GM10248 (cell line): ENCODE results near the gene HMGCS2.

Source experiments
- CTCF ChIA-PET: fragments of 300-600 bp; sonication (Branson Sonifier 250); formaldehyde crosslinking; extraction: SDS; loops from one replicate; lab custom pipeline; 2021; ENCODE audit warnings: antibody characterized with exemption; lab: Yijun Ruan, JAX
- POLR2A ChIA-PET: fragments of 350-650 bp; sonication (Branson Sonifier 250); formaldehyde crosslinking; extraction: SDS; loops from one replicate; lab custom pipeline; 2020; ENCODE audit warnings: antibody characterized with exemption; lab: Yijun Ruan, JAX
- DNase-seq: peaks from one replicate; pipeline ENCODE4 v3.0.0; 2012; ENCODE audit errors: extremely low spot score
- TF ChIP-seq, protein P1 (sequence below): IDR thresholded peaks from 2 replicates; pipeline ENCODE4 v1.5.1; 2012; ENCODE audit warnings: mild to moderate bottlenecking, low read depth; ENCODE audit errors: extremely low read depth, missing control alignments, control extremely low read depth

The HMGCS2 gene

DNA sequence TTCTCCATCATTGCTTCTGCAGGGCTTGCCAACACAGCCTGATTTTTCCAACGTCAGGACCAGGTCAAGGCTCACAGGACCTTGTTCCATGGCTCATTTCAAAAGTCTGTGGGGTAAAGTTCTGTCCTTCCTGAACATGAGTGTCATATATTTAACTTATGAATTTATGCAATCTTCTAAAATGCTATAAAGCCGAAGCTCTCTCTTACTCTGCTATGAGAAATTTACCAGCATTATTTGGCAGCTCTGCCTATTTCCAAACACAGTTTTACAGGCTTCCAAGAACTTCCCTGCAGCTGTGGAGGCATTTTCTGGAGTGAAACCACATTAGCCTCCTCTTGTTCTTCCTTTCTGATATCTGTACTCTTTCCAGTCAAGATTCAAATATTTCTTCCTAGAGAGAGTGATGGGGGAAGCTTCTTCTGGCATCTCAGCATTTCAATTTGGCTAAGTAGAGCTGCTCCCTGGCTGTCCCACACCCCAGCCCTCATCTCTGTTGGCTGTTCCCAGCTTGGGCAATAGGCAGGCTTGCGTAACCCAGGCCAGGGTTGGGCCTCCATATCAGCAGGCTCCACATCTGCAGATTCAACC is 15.6 kb upstream of the HMGCS2 start:
- TF ChIP-seq, protein P1, sequence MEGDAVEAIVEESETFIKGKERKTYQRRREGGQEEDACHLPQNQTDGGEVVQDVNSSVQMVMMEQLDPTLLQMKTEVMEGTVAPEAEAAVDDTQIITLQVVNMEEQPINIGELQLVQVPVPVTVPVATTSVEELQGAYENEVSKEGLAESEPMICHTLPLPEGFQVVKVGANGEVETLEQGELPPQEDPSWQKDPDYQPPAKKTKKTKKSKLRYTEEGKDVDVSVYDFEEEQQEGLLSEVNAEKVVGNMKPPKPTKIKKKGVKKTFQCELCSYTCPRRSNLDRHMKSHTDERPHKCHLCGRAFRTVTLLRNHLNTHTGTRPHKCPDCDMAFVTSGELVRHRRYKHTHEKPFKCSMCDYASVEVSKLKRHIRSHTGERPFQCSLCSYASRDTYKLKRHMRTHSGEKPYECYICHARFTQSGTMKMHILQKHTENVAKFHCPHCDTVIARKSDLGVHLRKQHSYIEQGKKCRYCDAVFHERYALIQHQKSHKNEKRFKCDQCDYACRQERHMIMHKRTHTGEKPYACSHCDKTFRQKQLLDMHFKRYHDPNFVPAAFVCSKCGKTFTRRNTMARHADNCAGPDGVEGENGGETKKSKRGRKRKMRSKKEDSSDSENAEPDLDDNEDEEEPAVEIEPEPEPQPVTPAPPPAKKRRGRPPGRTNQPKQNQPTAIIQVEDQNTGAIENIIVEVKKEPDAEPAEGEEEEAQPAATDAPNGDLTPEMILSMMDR, result no peak
- ChIA-PET CTCF (interaction anchor here (1.1 kb wide), 1 partner anchor 108 kb away, joined by 3 read pairs; no protein-coding TSS in a partner anchor), POLR2A (no interaction called here)
- DNase-seq, result no peak

DNA sequence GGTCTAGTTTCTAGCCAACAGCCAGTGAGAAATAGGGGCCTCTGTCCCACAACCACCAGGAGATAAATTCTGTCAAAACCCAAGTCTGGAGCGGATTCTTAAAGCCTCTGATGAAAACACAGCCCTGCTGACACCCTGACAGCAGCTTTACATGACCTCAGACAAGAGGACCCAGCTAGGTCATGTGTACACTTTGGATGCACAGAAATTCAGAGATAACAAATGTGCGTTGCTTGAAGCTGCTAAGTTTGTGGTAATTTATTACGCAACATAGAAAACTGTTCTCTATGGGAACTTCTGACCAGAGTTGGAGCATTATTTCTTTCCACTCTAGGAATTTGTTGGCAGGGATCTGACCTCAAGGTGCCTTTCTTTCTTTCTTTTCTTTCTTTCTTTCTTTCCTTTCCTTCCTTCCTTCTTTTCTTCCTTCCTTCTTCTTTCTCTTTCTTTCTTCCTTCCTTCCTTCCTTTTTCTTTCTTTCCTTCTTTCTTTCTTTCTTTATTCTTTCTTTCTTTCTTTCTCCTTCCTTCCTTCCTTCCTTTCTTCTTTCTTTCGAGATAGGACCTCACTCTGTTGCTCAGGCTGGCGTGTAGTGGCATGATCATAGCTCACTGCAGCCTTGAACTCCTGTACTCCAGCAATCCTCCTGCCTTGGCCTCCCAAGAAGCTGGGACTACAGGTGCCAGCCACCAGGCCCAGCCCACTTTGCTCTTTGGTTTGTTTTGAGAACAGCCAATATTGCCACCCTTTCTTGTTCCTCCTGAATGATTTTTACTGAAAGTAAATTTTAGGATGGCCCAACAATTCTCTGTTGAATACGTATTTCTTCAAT is 14.9 kb upstream of the HMGCS2 start:
- no peak for DNase-seq
- POLR2A ChIA-PET, result no interaction called here
- TF ChIP-seq, protein P1, result no peak
- CTCF ChIA-PET, result interaction anchor here (1.1 kb wide), 1 partner anchor 108 kb away, joined by 3 read pairs; no protein-coding TSS in a partner anchor

DNA sequence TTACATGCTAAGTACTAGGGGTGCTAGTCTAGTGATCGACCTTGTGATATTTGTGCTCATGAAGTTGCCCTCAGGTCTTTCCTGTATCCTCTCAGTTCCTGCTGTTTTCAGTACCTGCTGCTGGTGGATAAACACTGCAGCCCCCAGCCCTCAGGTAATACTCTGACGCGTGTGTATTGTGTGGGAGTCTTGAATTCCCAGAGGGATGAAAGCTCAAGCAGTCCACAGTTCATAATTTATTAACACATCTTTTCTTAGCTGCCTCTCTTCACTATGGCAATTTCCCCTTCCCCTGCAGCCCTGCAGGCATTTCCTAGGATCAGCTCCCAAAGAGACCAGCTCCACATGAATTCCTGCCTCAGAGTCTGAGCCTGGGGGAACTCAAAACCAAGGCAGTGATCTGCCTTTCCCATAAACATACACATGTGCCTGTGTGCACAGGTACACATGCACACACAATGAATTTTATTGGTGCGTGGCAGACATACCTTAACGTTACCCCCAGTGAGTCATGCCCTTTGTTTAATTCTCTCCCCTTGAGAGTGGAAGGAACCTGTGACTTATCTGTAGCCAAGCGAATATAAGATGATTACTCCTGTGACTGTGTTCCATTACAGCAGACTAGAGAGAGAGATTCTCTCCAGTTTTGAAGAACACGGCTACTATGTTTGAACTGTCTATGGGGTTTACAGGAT is 14.1 kb upstream of the HMGCS2 start:
- CTCF ChIA-PET, result interaction anchor here (1.6 kb wide), 1 partner anchor 39 kb away, joined by 3 read pairs; no protein-coding TSS in a partner anchor
- DNase-seq, result no peak
- TF ChIP-seq, protein P1, result no peak
- POLR2A ChIA-PET, result no interaction called here

DNA sequence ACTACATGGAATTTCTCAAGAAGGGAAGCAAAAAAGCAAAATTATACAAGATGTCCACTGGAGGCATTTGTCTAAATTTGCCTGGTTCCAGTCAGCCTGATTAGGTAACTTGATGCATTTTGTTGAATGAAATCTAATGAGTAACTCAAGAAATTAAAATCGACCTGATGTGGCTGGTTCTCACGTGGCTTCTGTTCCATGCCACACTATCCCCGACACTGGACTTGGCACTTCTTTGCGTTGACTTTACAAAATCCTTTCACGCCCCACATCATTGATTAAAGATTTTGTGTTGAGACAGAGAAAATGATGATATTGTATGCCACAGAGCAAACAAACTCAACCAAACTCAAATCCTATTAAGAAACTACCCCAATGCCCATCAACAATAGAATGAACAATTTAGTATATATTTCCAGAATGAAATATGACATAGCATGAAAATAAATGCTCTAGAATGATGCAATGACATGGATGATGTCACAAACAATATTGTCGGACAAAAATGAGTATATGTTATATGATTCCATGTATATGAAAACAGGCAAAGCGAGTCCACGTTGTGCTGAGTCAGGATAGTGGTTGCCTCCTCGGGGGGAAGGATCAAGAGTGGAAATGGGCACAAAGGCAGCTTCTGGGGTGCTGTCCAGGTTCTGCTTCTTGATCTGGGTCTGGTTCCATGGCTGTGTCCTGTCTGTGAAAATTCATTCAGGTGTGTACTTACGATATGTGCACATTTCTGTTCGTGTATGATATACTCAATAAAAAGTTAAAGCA is 12.9 kb upstream of the HMGCS2 start:
- ChIA-PET CTCF (interaction anchor here (1.6 kb wide), 1 partner anchor 38 kb away, joined by 3 read pairs; no protein-coding TSS in a partner anchor), POLR2A (no interaction called here)
- TF ChIP-seq, protein P1, result no peak
- DNase-seq, result no peak

DNA sequence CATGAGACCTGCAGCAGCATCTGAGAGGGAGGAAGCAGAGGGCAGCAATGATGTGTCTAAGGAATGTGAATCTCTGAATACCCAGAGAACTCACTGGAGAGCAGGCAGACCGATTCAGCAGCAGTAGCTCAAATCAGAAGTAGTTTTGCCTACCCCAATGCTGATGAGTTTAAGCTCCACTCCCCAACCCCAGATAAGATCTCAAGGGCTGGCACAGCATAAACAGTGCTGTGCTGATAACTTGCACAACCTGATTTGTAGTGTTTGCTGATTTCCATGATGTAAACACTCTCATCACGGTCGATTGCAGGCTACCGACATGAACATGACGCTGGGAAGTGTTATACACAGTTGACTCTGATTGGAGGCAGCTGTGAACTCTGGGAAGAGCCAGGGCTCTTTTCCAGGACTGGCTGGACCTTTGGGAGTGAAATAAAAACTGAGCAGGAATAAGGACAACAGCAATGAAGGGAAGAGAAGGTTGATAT is 11.2 kb upstream of the HMGCS2 start:
- TF ChIP-seq, protein P1, result no peak
- ChIA-PET CTCF (interaction anchor here (1.2 to 1.4 kb wide), 3 partner anchors 15 to 35 kb away, joined by 3 to 5 read pairs (median 3); no protein-coding TSS in a partner anchor), POLR2A (no interaction called here)
- DNase-seq, result no peak
